SK-N-SH (cell line): ENCODE results near the gene NKD1. TPM values are rescaled to one million over a fixed set of nuclear protein-coding genes. Genes with fewer than 3 reads are reported as not detected.

Experiments used
- CTCF ChIA-PET: fragments of 300-600, 350-600 bp; formaldehyde crosslinking; extraction: SDS; loops from one replicate; lab custom pipeline; 2021; lab: Yijun Ruan, JAX
- POLR2A ChIA-PET: fragments of 350-600 bp; sonication (Branson Sonifier 250); formaldehyde crosslinking; extraction: SDS; loops from one replicate; lab custom pipeline; 2020; ENCODE audit warnings: antibody characterized with exemption, inconsistent platforms; lab: Yijun Ruan, JAX
- DNase-seq: peaks from one replicate; pipeline ENCODE4 v3.0.0; 2012
- H2AFZ ChIP-seq: fragments of 200-600 bp; sonication (generic); 2 replicates; pipeline ENCODE4 v1.8.1; 2016; ENCODE audit warnings: antibody characterized with exemption, mild to moderate bottlenecking, low read depth
- H3F3A ChIP-seq: fragments of 200-600 bp; sonication (generic); replicated peaks from 2 replicates; pipeline ENCODE3; 2016; ENCODE audit warnings: antibody characterized with exemption, mild to moderate bottlenecking; ENCODE audit not compliant: insufficient read depth
- H3K27ac ChIP-seq, 2 experiments: fragments of 200-500 bp in 1 of 2; fragments of 200-600 bp in 1 of 2; sonication (Bioruptor generic) in 1 of 2; sonication (generic), shearing (Covaris generic) in 1 of 2; 2 replicates each; pipeline versions ENCODE4 v1.5.1 to v1.6.1; 2014 to 2016; ENCODE audit warnings: low read depth in 2 of 2, inconsistent platforms in 1 of 2, low read length in 1 of 2, mild to moderate bottlenecking in 1 of 2, mixed read lengths in 1 of 2
- H3K27me3 ChIP-seq: fragments of 200-600 bp; sonication (generic), shearing (Covaris generic); 2 replicates; pipeline ENCODE4 v1.6.1; 2016; ENCODE audit warnings: mixed run types; ENCODE audit not compliant: insufficient read depth
- H3K36me3 ChIP-seq, 2 experiments: fragments of 200-500 bp in 1 of 2; fragments of 200-600 bp in 1 of 2; sonication (Bioruptor generic) in 1 of 2; sonication (generic) in 1 of 2; replicated peaks in 1 of 2; 2 replicates each; pipeline versions ENCODE3 to v1.5.1; 2014 to 2016; ENCODE audit warnings: low read length in 1 of 2, mild to moderate bottlenecking in 1 of 2; ENCODE audit not compliant: insufficient read depth in 2 of 2, control insufficient read depth in 1 of 2
- H3K4me1 ChIP-seq, 2 experiments: fragments of 200-500 bp in 1 of 2; fragments of 200-600 bp in 1 of 2; sonication (Bioruptor generic) in 1 of 2; sonication (generic), shearing (Covaris generic) in 1 of 2; 2 replicates each; pipeline versions ENCODE4 v1.5.1 to v1.6.1; 2014 to 2016; ENCODE audit warnings: low read depth in 1 of 2, low read length in 1 of 2, mixed run types in 1 of 2; ENCODE audit not compliant: insufficient read depth in 2 of 2, control insufficient read depth in 1 of 2
- H3K4me2 ChIP-seq: fragments of 200-600 bp; sonication (generic), shearing (Covaris generic); 2 replicates; pipeline ENCODE4 v1.6.1; 2017; ENCODE audit warnings: mixed run types
- H3K4me3 ChIP-seq, 2 experiments: fragments of 200-500 bp in 1 of 2; fragments of 200-600 bp in 1 of 2; sonication (Bioruptor generic) in 1 of 2; sonication (generic), shearing (Covaris generic) in 1 of 2; 2 replicates each; pipeline versions ENCODE4 v1.5.1 to v1.8.1; 2014 to 2016; ENCODE audit warnings: low read depth in 2 of 2, inconsistent platforms in 1 of 2, low read length in 1 of 2, mild to moderate bottlenecking in 1 of 2, mixed read lengths in 1 of 2, moderate library complexity in 1 of 2
- H3K79me2 ChIP-seq: fragments of 200-600 bp; sonication (generic); 2 replicates; pipeline ENCODE4 v1.8.1; 2017; ENCODE audit warnings: mild to moderate bottlenecking; ENCODE audit not compliant: insufficient read depth
- H3K9ac ChIP-seq: fragments of 200-600 bp; sonication (generic); 2 replicates; pipeline ENCODE4 v1.6.1; 2017; ENCODE audit warnings: mixed run types
- H3K9me2 ChIP-seq: fragments of 200-600 bp; sonication (generic); 2 replicates; pipeline ENCODE4 v1.6.1; 2017; ENCODE audit warnings: mixed run types
- H3K9me3 ChIP-seq: fragments of 200-600 bp; sonication (generic); 2 replicates; pipeline ENCODE4 v1.6.1; 2017; ENCODE audit warnings: mixed run types, mild to moderate bottlenecking, moderate library complexity
- H4K20me1 ChIP-seq: fragments of 200-600 bp; sonication (generic); 2 replicates; pipeline ENCODE4 v1.6.1; 2017; ENCODE audit warnings: mild to moderate bottlenecking, mixed run types; ENCODE audit not compliant: insufficient read depth
- CHD2 ChIP-seq: fragments of 150-350 bp; IDR thresholded peaks from 2 replicates; pipeline ENCODE4 v1.6.1; 2018; ENCODE audit warnings: low read length; ENCODE audit not compliant: partially characterized antibody
- ELF1 ChIP-seq: IDR thresholded peaks from 2 replicates; pipeline ENCODE4 v1.4.0; 2012
- EP300 ChIP-seq, 2 experiments: IDR thresholded peaks; 2 replicates each; pipeline versions ENCODE4 v1.4.0 to v1.6.1; 2012; ENCODE audit warnings: borderline replicate concordance in 1 of 2, low read depth in 1 of 2, low read length in 1 of 2
- FOSL2 ChIP-seq: IDR thresholded peaks from 2 replicates; pipeline ENCODE4 v1.4.0; 2012; ENCODE audit warnings: low read depth, mild to moderate bottlenecking, moderate library complexity, borderline replicate concordance
- GABPA ChIP-seq: IDR thresholded peaks from 2 replicates; pipeline ENCODE4 v1.4.0; 2012; ENCODE audit warnings: low read depth, mild to moderate bottlenecking
- GATA2 ChIP-seq: sonication (generic); formaldehyde crosslinking; IDR thresholded peaks from 2 replicates; pipeline ENCODE4 v1.5.0; 2020; ENCODE audit warnings: mild to moderate bottlenecking, missing genetic modification reagents
- IRF3 ChIP-seq: fragments of 150-350 bp; IDR thresholded peaks from 2 replicates; pipeline ENCODE4 v1.6.1; 2016; ENCODE audit warnings: mild to moderate bottlenecking, low read depth, low read length
- JUND ChIP-seq: IDR thresholded peaks from 2 replicates; pipeline ENCODE4 v1.4.0; 2012
- NFIC ChIP-seq: IDR thresholded peaks from 2 replicates; pipeline ENCODE4 v1.4.0; 2012; ENCODE audit warnings: borderline replicate concordance
- PBX3 ChIP-seq: IDR thresholded peaks from 2 replicates; pipeline ENCODE4; 2012
- RCOR1 ChIP-seq: fragments of 150-350 bp; IDR thresholded peaks from 2 replicates; pipeline ENCODE4 v1.6.1; 2017; ENCODE audit warnings: antibody characterized with exemption, low read length
- RFX5 ChIP-seq: IDR thresholded peaks from 2 replicates; pipeline ENCODE4 v1.6.1; 2012; ENCODE audit warnings: mild to moderate bottlenecking, improper control_type of control experiment, low read length
- SIN3A ChIP-seq: IDR thresholded peaks from 2 replicates; pipeline ENCODE4 v1.6.1; 2012; ENCODE audit warnings: low read depth, mild to moderate bottlenecking, low read length, moderate library complexity, borderline replicate concordance
- SMC3 ChIP-seq: IDR thresholded peaks from 2 replicates; pipeline ENCODE4 v1.6.1; 2012; ENCODE audit warnings: low read depth, low read length, improper control_type of control experiment
- TAF1 ChIP-seq: IDR thresholded peaks from 2 replicates; pipeline ENCODE4 v1.6.1; 2012; ENCODE audit warnings: low read depth, mild to moderate bottlenecking, low read length, moderate library complexity, borderline replicate concordance
- TCF12 ChIP-seq: IDR thresholded peaks from 2 replicates; pipeline ENCODE4 v1.4.0; 2012
- TEAD4 ChIP-seq: IDR thresholded peaks from 2 replicates; pipeline ENCODE4 v1.4.0; 2012; ENCODE audit warnings: mild to moderate bottlenecking, borderline replicate concordance; ENCODE audit not compliant: insufficient read depth
- WGBS: methylation state at CpG from one replicate; pipeline ENCODE4 v1.1.6; 2017; ENCODE audit warnings: low lambda C conversion rate; 5-methylcytosine and 5-hydroxymethylcytosine counted together
- polyA plus RNA-seq, 3 experiments: library from polyadenylated mRNA; depleted of rRNA; stranded (reverse); fragments of >200 nt; gene quantifications; 2 replicates each; pipeline ENCODE4 v1.2.3, GENCODE V29; 2012
- TF ChIP-seq, protein P1 (sequence below): fragments of 150-350 bp; IDR thresholded peaks from 2 replicates; pipeline ENCODE4 v1.6.1; 2017; ENCODE audit warnings: antibody characterized with exemption, low read length, low read depth, borderline replicate concordance
- TF ChIP-seq, protein P2 (sequence below): IDR thresholded peaks from 2 replicates; pipeline ENCODE4 v1.4.0; 2012; ENCODE audit warnings: low read depth, borderline replicate concordance

NKD1 gene
- polyA plus RNA-seq, 1 of the 3 experiments (the other 2 are of a cell fraction) = 0.02 TPM

DNA sequence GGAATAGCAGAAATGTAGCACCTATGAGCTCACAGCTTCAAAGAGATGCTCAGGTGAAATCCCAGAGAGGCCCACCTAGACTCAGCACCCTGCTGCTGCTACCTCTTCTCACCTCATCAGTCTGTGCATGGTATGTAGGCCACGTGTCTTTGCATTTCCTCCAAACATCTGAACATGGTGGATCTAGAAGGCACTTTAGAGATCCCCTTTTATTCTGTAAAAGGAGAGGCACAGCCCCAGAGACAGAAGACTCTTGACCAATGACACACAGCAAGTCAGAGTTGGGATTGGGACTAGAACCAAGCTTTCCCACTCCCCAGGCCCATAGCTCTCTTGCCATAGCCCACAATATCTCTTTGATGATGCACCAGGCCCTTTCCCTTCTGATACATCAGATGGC lies 19.4 kb upstream of the NKD1 start:
- WGBS = no CpG with 5 or more reads among the region's 1 CpG
- ChIA-PET POLR2A (no interaction called here), CTCF (interaction anchor here (1.1 kb wide), 1 partner anchor 137 kb away, joined by 3 read pairs; no protein-coding TSS in a partner anchor)
- Histone ChIP-seq H3K79me2 (no peaks in the 10 kb centered on the region), H3K4me3 (no peak overlapping the region), H3K9me3 (no peaks in the 10 kb centered on the region), H3K4me2 (no peak overlapping the region), H3K36me3 (no peaks in the 10 kb centered on the region), H2AFZ (no peak overlapping the region), H4K20me1 (no peaks in the 10 kb centered on the region), H3K27me3 (no peaks in the 10 kb centered on the region), H3K4me1 (no peaks in the 10 kb centered on the region; a peak in 1 of 4 replicates), H3K9ac (no peak overlapping the region), H3F3A (no peaks in the 10 kb centered on the region), H3K27ac (no peak overlapping the region), H3K9me2 (no peaks in the 10 kb centered on the region)
- TF ChIP-seq CHD2 = no peak
- TF ChIP-seq PBX3 = no peak
- TF ChIP-seq ELF1 = no peak
- TF ChIP-seq GATA2 (CRISPR knock-in tag) = no peak
- no peak for TF ChIP-seq TCF12
- TF ChIP-seq IRF3 = no peak
- no peak for TF ChIP-seq EP300 (IDR thresholded peaks at IDR 0.05; ENCODE audit: borderline replicate concordance in 1 of 2, low read depth in 1 of 2, low read length in 1 of 2)
- no peak for TF ChIP-seq TAF1
- TF ChIP-seq, protein P1, sequence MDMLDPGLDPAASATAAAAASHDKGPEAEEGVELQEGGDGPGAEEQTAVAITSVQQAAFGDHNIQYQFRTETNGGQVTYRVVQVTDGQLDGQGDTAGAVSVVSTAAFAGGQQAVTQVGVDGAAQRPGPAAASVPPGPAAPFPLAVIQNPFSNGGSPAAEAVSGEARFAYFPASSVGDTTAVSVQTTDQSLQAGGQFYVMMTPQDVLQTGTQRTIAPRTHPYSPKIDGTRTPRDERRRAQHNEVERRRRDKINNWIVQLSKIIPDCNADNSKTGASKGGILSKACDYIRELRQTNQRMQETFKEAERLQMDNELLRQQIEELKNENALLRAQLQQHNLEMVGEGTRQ = no peak
- no peak for DNase-seq

DNA sequence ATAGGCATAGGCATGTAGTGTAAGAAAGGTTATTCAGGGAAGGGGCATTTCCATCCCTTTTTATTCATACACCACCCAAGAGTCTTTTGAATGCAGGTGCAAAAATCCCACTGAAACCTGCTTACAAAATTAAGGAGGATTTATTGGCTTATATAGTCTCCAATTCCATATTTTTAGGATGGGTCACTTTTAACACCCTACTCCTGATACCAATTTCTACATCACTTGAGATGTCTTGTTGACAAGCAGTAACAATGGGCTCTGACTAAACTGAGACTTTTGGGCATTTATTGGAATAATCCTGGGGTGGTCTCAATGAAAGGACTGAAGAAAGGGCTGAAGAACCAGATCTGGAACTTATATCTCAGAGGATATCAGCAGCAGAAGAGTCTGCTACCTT lies 18.9 kb upstream of the NKD1 start:
- no peak overlapping the region for H3K27ac ChIP-seq
- TF ChIP-seq NFIC (no peak), RFX5 (no peak), TEAD4 (no peak), RCOR1 (no peak), SIN3A (no peak), SMC3 (no peak), IRF3 (no peak), FOSL2 (no peak), JUND (no peak), TAF1 (no peak), GABPA (no peak)
- TF ChIP-seq, protein P2, sequence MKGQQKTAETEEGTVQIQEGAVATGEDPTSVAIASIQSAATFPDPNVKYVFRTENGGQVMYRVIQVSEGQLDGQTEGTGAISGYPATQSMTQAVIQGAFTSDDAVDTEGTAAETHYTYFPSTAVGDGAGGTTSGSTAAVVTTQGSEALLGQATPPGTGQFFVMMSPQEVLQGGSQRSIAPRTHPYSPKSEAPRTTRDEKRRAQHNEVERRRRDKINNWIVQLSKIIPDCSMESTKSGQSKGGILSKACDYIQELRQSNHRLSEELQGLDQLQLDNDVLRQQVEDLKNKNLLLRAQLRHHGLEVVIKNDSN = no peak
- H3F3A ChIP-seq = no peaks in the 10 kb centered on the region
- CTCF ChIA-PET = no interaction called here
- H3K4me3 ChIP-seq = no peak overlapping the region
- no peaks in the 10 kb centered on the region for H3K79me2 ChIP-seq
- POLR2A ChIA-PET = no interaction called here
- peaks cover 0 to 4% of the 10 kb centered on the region in 2 experiments; a peak in 1 of 4 replicates for H3K4me1 ChIP-seq
- no peak overlapping the region for H3K4me2 ChIP-seq
- H3K27me3 ChIP-seq = no peaks in the 10 kb centered on the region
- no peak overlapping the region for H2AFZ ChIP-seq
- H3K9me3 ChIP-seq = no peaks in the 10 kb centered on the region
- no peaks in the 10 kb centered on the region for H3K9me2 ChIP-seq
- no peak for DNase-seq
- no peaks in the 10 kb centered on the region for H3K36me3 ChIP-seq
- H3K9ac ChIP-seq = no peak overlapping the region
- no peaks in the 10 kb centered on the region for H4K20me1 ChIP-seq
